Neural crest cell (in vitro differentiated cells): Measurements from ENCODE around the gene RPN2. TPM values are rescaled to one million over a fixed set of nuclear protein-coding genes. Genes with fewer than 3 reads are reported as not detected.

Source experiments
- DNase-seq: peaks from one replicate; pipeline ENCODE4 v3.0.0; 2021; ENCODE audit warnings: low read depth, mixed read lengths, low spot score
- H3K27ac Mint-ChIP-seq: one replicate; pipeline ENCODE4 v1.8.0; 2021; ENCODE audit warnings: mild to moderate bottlenecking, mixed read lengths; ENCODE audit not compliant: unreplicated experiment
- H3K27me3 Mint-ChIP-seq: 2 replicates; pipeline ENCODE4 v1.8.0; 2021; ENCODE audit warnings: low read depth, mild to moderate bottlenecking, mixed read lengths
- H3K36me3 Mint-ChIP-seq: 2 replicates; pipeline ENCODE4 v1.8.0; 2021; ENCODE audit warnings: low read depth, mild to moderate bottlenecking, mixed read lengths
- H3K4me1 Mint-ChIP-seq: 2 replicates; pipeline ENCODE4 v1.8.0; 2021; ENCODE audit warnings: mixed read lengths
- H3K4me3 Mint-ChIP-seq: one replicate; pipeline ENCODE4 v1.8.0; 2021; ENCODE audit warnings: mild to moderate bottlenecking, mixed read lengths
- H3K9me3 Mint-ChIP-seq: 2 replicates; pipeline ENCODE4 v1.8.0; 2021; ENCODE audit warnings: mixed read lengths
- total RNA-seq: library from RNA; stranded (reverse); gene quantifications from 2 replicates; pipeline ENCODE4 v1.2.1, GENCODE V29; 2021
- TF ChIP-seq, protein P1 (sequence below): fragments of 200-600 bp; sonication (generic); conservative IDR thresholded peaks from 2 replicates; pipeline ENCODE4 v1.5.0; 2021; ENCODE audit warnings: antibody characterized with exemption, mild to moderate bottlenecking

RPN2 gene
- total RNA-seq, 1 donor from 2014 or later = 203 TPM

DNA sequence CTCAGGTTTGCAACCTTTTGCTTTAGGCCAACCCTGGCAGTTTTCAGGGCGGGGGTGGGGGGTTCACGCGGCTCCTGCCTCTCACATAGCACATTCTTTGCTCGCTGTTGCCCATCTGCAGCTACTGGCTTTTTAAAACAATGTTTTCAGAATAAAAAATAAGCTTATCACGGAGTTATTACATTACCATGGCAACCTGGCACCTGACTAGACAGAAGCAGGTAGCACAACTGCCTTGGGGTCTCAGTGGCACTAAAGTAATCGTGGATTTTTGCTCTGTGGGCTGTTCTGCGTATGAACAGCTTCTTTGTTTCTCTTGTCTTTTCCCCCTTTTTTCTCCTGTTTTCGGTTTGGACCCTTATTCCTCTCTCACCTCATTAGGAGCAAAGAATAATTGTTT lies 101.3 kb downstream of the RPN2 start:
- no peak overlapping the region for H3K4me3 Mint-ChIP-seq
- peaks cover 15% of the 10 kb centered on the region for H3K4me1 Mint-ChIP-seq
- no peaks in the 10 kb centered on the region for H3K36me3 Mint-ChIP-seq
- TF ChIP-seq, protein P1, sequence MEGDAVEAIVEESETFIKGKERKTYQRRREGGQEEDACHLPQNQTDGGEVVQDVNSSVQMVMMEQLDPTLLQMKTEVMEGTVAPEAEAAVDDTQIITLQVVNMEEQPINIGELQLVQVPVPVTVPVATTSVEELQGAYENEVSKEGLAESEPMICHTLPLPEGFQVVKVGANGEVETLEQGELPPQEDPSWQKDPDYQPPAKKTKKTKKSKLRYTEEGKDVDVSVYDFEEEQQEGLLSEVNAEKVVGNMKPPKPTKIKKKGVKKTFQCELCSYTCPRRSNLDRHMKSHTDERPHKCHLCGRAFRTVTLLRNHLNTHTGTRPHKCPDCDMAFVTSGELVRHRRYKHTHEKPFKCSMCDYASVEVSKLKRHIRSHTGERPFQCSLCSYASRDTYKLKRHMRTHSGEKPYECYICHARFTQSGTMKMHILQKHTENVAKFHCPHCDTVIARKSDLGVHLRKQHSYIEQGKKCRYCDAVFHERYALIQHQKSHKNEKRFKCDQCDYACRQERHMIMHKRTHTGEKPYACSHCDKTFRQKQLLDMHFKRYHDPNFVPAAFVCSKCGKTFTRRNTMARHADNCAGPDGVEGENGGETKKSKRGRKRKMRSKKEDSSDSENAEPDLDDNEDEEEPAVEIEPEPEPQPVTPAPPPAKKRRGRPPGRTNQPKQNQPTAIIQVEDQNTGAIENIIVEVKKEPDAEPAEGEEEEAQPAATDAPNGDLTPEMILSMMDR = no peak
- H3K27ac Mint-ChIP-seq = no peak overlapping the region
- no peaks in the 10 kb centered on the region for H3K27me3 Mint-ChIP-seq
- H3K9me3 Mint-ChIP-seq = no peaks in the 10 kb centered on the region
- no peak for DNase-seq

- no peaks in the 10 kb centered on the region for H3K36me3 Mint-ChIP-seq
- peaks cover 6% of the 10 kb centered on the region for H3K4me1 Mint-ChIP-seq
- DNase-seq = no peak
- no peak overlapping the region for H3K27ac Mint-ChIP-seq
- no peaks in the 10 kb centered on the region for H3K9me3 Mint-ChIP-seq
- H3K4me3 Mint-ChIP-seq = no peak overlapping the region
- TF ChIP-seq, protein P1 = no peak
- peaks cover 3% of the 10 kb centered on the region for H3K27me3 Mint-ChIP-seq
Observed at GRCh38 chr20:37282556-37282955, 103.4 kb downstream of the RPN2 start.

DNA sequence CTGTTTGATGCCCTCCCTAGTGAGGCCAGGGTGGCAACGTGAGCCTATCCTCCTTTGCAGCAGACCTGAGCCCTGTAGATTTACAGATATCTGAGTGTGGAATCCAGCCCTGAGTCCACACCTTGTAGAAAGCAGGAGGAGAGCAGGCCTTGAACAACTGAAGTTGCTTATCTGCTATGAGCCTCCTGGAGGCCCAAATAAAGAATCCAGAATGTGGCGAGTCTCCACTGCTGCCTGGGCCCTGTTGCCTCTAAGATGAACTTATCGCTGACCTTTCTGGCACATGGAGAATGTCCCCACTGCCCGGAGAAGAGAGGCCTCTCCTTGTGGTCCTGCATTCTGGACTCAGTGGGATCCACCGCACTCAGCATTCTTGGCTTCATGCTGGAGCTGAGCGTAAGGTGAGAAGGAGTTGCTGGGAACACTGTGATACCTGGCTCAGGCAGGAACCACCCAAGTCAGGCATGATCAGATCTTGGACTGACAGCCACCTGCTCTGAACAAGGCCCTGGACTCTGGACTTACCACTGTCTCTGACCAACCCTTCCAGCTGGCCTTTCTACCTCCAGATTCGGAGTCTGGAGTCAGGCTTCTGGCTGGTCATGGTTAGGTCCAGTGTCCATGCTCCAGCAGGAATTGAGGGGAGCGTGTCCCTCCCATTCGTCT lies 104.5 kb downstream of the RPN2 start:
- H3K27me3 Mint-ChIP-seq = peaks cover 3% of the 10 kb centered on the region
- TF ChIP-seq, protein P1 = no peak
- H3K9me3 Mint-ChIP-seq = no peaks in the 10 kb centered on the region
- no peak overlapping the region for H3K4me3 Mint-ChIP-seq
- H3K27ac Mint-ChIP-seq = no peak overlapping the region
- no peaks in the 10 kb centered on the region for H3K36me3 Mint-ChIP-seq
- no peak for DNase-seq
- peaks cover 8% of the 10 kb centered on the region for H3K4me1 Mint-ChIP-seq

GRCh38 chr20:37284691-37285161 lies 105.6 kb downstream of the RPN2 start:
- Mint-ChIP-seq H3K27ac (no peak overlapping the region), H3K9me3 (no peaks in the 10 kb centered on the region), H3K36me3 (no peaks in the 10 kb centered on the region), H3K4me3 (peak overlapping the region; percentile 15), H3K4me1 (peaks cover 10% of the 10 kb centered on the region), H3K27me3 (peaks cover 3% of the 10 kb centered on the region)
- TF ChIP-seq, protein P1 = no peak
- no peak for DNase-seq

DNA sequence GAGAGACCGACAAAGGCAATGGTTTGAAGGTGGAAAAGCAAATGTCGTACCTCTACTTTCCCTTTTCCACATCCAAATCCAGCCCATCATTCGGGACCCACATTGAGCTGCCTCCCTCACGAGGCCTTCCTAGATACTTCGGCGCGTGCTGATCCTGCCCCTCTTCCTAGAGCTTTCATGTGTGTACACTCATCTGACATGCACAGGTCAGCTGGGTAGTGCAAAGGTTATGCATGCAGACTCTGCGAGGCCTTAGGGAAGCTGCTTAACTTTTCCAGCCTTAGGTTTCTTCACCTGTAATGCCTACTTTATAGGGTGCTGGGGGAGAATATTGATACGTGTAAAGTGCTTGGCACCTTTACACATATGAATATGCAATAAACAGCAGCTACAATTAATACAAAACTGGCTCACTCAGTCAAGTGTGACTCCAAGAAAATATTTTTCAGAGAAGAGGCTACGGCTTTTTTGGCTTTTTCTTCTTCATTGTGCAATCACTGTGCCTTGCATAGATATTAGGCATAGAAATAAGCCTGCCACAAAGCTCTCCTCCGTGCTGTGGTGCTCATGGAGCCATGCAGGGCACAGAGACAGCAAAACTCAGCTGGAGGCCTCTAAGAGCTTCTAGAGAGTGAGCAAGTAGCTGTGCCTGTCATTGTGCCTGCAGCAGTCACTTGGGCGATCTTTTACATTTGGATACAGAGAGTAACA lies 106.7 kb downstream of the RPN2 start:
- peaks cover 3% of the 10 kb centered on the region for H3K27me3 Mint-ChIP-seq
- no peak overlapping the region for H3K27ac Mint-ChIP-seq
- H3K36me3 Mint-ChIP-seq = no peaks in the 10 kb centered on the region
- H3K9me3 Mint-ChIP-seq = no peaks in the 10 kb centered on the region
- H3K4me1 Mint-ChIP-seq = peaks cover 9% of the 10 kb centered on the region
- no peak overlapping the region for H3K4me3 Mint-ChIP-seq
- no peak for DNase-seq
- TF ChIP-seq, protein P1 = no peak
